SK-N-MC (cell line): ENCODE results near the gene LRP5.

ENCODE experiments used
- DNase-seq: peaks from one replicate; pipeline ENCODE4 v3.0.0-alpha.2; 2011; ENCODE audit warnings: low read depth, low spot score
- H3K27ac ChIP-seq: fragments of 200-600 bp; sonication (generic); 2 replicates; pipeline ENCODE4 v1.5.1; 2016; ENCODE audit warnings: mixed run types
- H3K36me3 ChIP-seq: fragments of 200-600 bp; sonication (generic); 2 replicates; pipeline ENCODE4 v1.6.1; 2017; ENCODE audit warnings: antibody characterized with exemption, low read length, mixed read lengths; ENCODE audit not compliant: insufficient read depth
- H3K4me3 ChIP-seq: fragments of 200-600 bp; sonication (generic); 2 replicates; pipeline ENCODE4 v1.5.1; 2016
- H3K9ac ChIP-seq: fragments of 200-600 bp; sonication (generic); 2 replicates; pipeline ENCODE4 v1.8.0; 2017; ENCODE audit warnings: mixed run types, mixed read lengths; ENCODE audit not compliant: insufficient read length
- H3K9me3 ChIP-seq: fragments of 200-600 bp; sonication (generic); 2 replicates; pipeline ENCODE4 v1.6.1; 2017; ENCODE audit warnings: low read depth, mild to moderate bottlenecking, antibody characterized with exemption, low read length, moderate library complexity, mixed read lengths
- EZH2 ChIP-seq: fragments of 200-600 bp; sonication (generic); IDR thresholded peaks from one replicate; pipeline ENCODE4 v1.6.1; 2017; ENCODE audit warnings: antibody characterized with exemption
- FOXP2 ChIP-seq: optimal IDR thresholded peaks from 2 replicates; pipeline ENCODE3; 2011; ENCODE audit warnings: mild to moderate bottlenecking, moderate library complexity; ENCODE audit not compliant: insufficient read depth; ENCODE audit errors: extremely low read length, control extremely low read depth
- POLR2AphosphoS5 ChIP-seq: IDR thresholded peaks from 2 replicates; pipeline ENCODE4 v1.6.1; 2012; ENCODE audit warnings: mild to moderate bottlenecking, low read depth, low read length, borderline replicate concordance

Gene LRP5

DNA sequence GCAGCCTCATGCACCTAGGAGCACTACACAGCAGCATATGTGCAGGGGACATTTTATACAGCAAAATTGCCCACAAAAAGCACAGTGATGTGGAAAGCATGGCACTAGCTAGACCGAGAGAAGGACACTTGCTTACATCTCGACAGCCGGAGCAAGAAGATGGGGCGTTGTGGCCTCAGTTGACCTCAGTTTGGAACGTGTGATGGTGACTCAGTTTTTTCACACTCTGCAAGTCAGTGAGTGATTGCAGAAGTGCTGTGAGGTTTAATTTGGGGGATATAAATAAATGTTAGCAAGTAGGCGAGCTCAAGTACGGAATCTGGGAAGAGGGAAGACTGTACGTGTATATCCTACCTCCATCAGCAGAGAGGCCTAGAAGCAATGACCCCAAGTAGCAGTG, 23.3 kb downstream of the LRP5 start:
- TF ChIP-seq FOXP2 (no peak), EZH2 (no peak), POLR2AphosphoS5 (no peak)
- DNase-seq: no peak
- Histone ChIP-seq H3K9me3 (no peaks in the 10 kb centered on the region), H3K36me3 (no peaks in the 10 kb centered on the region), H3K9ac (no peak overlapping the region), H3K27ac (no peak overlapping the region), H3K4me3 (no peak overlapping the region)

DNA sequence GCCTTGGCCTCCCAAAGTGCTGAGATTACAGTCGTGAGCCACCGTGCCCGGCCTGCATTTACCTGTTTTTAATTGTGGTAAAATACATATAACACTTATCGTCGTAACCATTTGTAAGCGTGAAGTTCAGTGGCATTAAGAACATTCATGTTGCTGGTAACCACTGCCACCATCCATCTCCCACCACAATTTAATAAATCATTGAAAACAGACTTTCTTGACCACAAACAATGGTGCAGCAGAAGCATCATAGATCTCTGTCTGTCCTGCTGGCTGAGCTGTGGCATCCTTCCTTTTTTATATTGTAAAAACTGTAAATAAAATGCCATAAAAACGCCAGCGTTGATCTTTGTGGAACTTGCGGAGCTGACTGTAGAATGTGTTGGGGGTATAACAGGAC, 24.3 kb downstream of the LRP5 start:
- TF ChIP-seq EZH2 (no peak), POLR2AphosphoS5 (no peak)
- no peak for DNase-seq
- Histone ChIP-seq H3K9ac (no peak overlapping the region), H3K4me3 (no peak overlapping the region), H3K9me3 (no peaks in the 10 kb centered on the region), H3K36me3 (no peaks in the 10 kb centered on the region), H3K27ac (no peak overlapping the region)

DNA sequence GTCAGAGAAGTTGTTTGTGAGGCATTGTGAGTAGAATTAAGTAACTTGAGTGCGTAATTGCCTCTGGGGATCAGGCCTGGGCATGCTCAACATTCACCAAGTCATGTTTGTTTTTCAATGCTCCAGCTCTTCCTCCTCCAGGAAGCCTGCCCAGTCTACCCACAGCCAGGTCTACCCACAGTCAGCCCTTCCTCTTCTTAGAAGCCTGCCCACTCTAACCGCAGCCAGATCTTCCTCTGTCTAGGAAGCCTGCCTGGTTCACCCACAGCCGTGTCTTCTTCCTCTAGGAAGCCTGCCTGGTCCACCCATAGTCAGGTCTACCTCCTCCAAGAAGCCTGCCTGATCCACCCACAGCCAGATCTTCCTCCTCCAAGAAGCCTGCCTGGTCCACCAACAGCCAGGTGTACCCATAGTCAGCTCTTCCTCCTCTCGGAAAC, 25.0 kb downstream of the LRP5 start:
- Histone ChIP-seq H3K9me3 (no peaks in the 10 kb centered on the region), H3K36me3 (no peaks in the 10 kb centered on the region), H3K9ac (no peak overlapping the region), H3K27ac (no peak overlapping the region), H3K4me3 (no peak overlapping the region)
- TF ChIP-seq POLR2AphosphoS5: no peak
- DNase-seq: no peak

DNA sequence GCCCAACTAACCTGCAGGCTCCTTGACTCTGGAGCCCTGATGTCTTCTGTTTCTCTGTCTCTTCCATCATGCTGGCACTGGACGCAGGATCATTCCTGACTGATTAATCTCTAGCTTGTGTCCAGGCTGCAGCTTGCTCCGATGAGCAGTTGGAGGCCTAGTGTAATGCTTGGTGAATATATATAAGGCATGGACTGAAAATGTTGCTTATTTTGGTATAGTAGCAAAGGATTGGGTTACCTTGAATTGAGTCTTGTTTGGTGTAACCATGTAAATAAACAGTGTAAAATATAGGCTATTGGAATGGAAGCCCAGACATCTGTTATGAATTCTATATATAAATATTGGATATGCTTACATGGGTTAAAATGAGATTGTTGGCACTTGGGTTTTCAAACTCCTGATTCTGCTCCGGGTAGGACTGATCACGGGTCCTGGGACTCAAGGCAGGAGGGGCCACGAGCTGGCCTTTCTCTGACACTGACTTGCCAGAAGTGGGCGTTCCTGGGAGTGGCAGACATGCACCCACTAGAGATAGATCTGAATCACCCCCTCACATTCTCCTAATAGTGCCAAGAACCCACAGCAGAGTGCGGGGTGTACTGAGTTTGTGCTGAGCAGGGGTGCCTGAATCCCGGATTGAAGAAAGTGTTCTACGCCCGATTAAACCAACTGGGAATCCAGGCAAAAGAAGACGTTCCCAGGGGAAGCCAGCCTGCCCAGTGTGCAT, 25.8 kb downstream of the LRP5 start:
- no peak for TF ChIP-seq EZH2
- TF ChIP-seq FOXP2: no peak
- TF ChIP-seq POLR2AphosphoS5: no peak
- Histone ChIP-seq H3K36me3 (no peaks in the 10 kb centered on the region), H3K27ac (peak overlapping the region; percentile 42; the same call in 1 of the 2 replicates), H3K9ac (no peak overlapping the region), H3K4me3 (no peak overlapping the region), H3K9me3 (no peaks in the 10 kb centered on the region)
- DNase-seq: no peak

DNA sequence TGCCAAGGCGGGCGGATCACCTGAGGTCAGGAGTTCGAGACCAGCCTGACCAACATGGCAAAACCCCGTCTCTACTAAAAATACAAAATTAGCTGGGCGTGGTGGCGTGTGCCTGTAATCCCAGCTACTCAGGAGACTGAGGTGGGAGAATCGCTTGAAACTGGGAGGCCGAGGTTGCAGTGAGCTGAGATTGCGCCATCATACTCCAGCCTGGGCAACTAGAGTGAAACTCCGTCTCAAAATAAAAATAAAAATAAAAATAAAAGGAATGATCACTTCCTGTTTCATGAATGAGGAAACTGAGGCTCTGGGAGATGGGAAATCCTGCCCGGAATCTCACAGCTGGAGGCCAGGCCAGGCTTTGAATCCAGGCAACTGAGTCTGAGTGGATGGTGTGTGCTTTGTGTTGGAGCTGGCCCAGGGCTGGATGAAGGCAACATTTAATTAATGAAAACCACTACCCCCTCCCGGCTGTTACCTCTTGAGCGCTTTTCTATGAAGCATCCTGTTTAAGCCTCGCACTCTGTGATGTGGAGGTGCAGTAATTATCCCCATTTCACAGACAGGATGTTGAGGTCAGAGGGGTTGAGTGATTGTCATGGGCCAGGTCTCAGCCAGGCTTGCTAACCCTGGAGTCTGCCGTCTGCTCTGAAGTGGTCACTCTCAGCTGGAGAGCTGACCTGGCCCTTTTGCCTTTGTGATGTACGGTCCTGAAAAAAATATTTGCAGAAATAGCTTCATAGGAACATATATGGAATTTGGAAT, 27.8 kb downstream of the LRP5 start:
- Histone ChIP-seq H3K4me3 (no peak overlapping the region), H3K36me3 (no peaks in the 10 kb centered on the region), H3K27ac (no peak overlapping the region), H3K9ac (no peak overlapping the region), H3K9me3 (no peaks in the 10 kb centered on the region)
- no peak for DNase-seq
- TF ChIP-seq EZH2 (no peak), FOXP2 (no peak), POLR2AphosphoS5 (no peak)

DNA sequence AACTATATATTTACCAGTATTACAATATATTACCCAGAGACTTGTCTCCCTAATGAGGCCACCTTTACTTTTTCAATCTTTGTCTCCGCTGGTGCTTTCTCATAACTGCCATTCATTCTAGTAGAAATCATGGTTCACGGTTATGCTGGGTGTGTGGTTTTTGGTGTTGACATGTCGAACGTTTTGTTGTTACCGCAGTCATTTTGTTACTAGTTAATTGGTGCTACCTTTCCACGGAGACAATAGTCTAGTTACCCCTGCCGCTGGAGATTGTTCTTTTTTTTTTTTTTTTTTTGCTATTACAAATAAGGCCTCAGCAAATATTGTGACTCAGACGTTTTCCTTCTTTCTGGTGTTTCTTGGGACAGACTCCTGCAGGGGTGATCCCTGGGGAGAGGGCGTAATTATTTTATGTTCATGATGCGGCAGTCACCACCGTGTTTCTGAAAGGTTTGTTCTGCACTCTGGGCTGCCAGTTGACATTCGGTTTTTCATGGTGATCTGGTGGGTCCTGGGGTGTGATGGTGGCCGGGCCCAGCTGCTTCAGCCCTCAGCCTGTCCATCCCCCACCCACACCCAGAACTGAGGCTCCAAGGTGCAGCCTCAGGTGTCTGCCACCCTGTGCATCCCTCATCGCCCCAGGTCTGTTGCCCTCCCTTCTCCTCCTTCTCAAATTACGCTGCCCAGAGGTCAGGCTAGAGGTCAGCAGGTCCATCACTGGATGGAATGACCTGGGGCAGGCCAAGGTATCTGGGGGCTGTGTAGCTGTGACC, 28.6 kb downstream of the LRP5 start:
- no peak overlapping the region; the same call in 1 of the 2 replicates for H3K27ac ChIP-seq
- DNase-seq: no peak

DNA sequence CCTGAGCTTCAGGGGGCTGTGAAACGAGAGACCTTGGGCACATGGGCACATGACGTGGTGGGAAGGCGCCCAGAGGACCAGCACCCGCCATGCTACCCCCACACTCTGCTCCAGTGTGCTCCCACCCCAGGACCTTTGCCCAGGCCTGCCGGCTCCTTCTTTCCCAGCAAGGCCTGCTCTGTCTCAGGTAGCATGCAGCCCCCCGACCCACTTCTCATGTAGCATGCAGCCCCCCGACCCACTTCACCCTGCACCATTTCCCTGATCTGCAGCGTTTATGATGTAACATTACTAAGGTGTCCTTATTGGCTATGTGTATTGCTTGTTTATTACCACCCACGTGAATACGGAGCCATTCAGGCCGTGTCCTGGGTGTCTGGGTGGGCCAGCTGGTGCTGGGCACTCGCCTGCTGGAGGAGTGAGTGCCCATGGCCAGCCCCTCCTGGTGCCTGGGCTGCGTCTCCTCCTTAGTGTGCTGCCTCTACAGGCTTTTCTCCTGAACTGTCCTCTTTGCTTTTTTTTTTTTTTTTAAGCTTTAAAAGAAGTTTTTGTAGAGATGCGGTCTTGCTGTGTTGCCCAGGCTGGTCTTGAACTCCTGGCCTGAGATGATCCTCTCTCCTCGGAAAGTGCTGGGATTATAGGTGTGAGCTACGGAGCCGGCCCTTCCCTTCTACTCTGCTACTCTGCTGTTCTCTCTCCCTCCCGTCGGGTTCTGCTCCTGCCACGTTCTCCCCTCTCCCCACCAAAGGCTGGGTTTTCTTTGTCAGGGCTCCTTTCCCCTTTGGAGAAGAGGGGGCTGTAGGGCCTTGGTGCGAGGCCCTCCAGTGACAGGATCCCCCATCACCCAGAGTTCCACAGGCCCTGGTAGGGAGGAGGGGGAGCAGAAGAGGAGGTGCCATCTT, 29.4 kb downstream of the LRP5 start:
- no peak for TF ChIP-seq EZH2
- TF ChIP-seq FOXP2: no peak
- no peak; the same call in 1 of the 2 replicates for TF ChIP-seq POLR2AphosphoS5
- Histone ChIP-seq H3K9me3 (no peaks in the 10 kb centered on the region), H3K9ac (peak overlapping the region; percentile 43), H3K36me3 (peaks cover 4% of the 10 kb centered on the region; the same call in 1 of the 2 replicates), H3K27ac (peak overlapping the region; percentile 76), H3K4me3 (peak overlapping the region; percentile 70)
- no peak for DNase-seq

More for the DNA sequence above, 28.6 kb downstream of the LRP5 start:
- Histone ChIP-seq H3K9ac (no peak overlapping the region), H3K4me3 (no peak overlapping the region), H3K36me3 (peaks cover 4% of the 10 kb centered on the region; the same call in 1 of the 2 replicates), H3K9me3 (no peaks in the 10 kb centered on the region)
- TF ChIP-seq POLR2AphosphoS5 (no peak), FOXP2 (no peak), EZH2 (no peak)
